ENCODE results near the gene UQCRHL. TPM values are rescaled to one million over a fixed set of nuclear protein-coding genes. Genes with fewer than 3 reads are reported as not detected.

The UQCRHL gene
- total and polyA plus RNA-seq, 10 of the 15 experiments (the other 5 are each of a cell fraction or from before 2014, with no cell fraction given), result 1.4 to 17.3 (median 5.7) TPM

DNA sequence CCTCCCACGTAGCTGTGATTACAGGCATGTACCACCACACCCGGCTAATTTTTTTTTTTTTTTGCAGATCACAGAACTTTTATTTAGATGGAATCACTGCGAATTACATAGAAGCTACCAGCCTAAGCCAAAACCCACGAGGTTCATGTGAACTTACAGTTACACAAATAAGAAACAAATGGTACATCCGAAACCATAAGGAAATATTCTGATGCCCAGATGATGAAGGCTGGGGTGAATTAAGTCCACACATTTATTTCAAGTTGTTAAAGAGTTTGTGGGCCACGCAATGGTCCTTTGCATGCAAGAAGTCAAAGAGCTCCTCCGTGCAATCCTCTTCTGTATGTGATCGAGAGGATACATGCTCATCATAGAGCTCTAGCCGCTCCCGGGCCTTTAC lies 328 bp downstream of the UQCRHL start (continued):
- no peak for TF ChIP-seq ZNF592 (IDR thresholded peaks at IDR 0.05)
- no peak for TF ChIP-seq MEF2A (IDR thresholded peaks at IDR 0.05; ENCODE audit: insufficient read depth, low read depth, low read length)

DNA sequence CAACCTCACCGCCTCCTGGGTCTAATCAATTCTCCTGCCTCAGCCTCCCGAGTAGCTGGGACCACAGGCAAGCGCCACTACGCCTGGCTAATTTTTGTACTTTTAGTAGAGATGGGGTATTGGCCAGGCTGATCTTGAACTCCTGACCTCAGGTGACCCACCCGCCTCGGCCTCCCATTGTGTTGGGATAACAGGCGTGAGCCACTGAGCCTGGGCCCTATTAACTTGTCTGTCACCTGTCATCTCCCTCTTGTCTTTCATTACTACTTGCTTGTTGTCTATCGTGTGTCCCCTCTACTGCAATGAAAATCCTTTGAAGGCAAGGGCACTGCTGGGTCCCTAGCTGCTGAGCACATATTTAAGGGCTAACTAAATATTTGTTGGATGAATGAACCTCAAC lies 3.4 kb downstream of the UQCRHL start:
- Histone ChIP-seq H3K27ac (ENCODE audit: control insufficient read depth, insufficient read depth) (no peak overlapping the region), H3K9me3 (replicated peaks; ENCODE audit: control insufficient read depth, insufficient read depth, low read length) (no peaks in the 10 kb centered on the region), H3K4me1 (ENCODE audit: control insufficient read depth, insufficient read depth, low read length) (no peaks in the 10 kb centered on the region), H4K20me1 (ENCODE audit: control insufficient read depth, insufficient read depth) (no peaks in the 10 kb centered on the region), H3K36me3 (ENCODE audit: control insufficient read depth in 2 of 2, insufficient read depth in 2 of 2, low read length in 1 of 2) (no peaks in the 10 kb centered on the region), H3K79me2 (ENCODE audit: control insufficient read depth, insufficient read depth, low read length) (no peaks in the 10 kb centered on the region), H3K27me3 (replicated peaks in 1 of 2; ENCODE audit: control insufficient read depth in 2 of 2, insufficient read depth in 2 of 2, low read length in 1 of 2) (no peaks in the 10 kb centered on the region), H3K4me3 (no peak overlapping the region), H3K9ac (ENCODE audit: control insufficient read depth, insufficient read depth, low read length) (no peak overlapping the region), H2AFZ (ENCODE audit: control insufficient read depth, low read depth, low read length) (no peak overlapping the region), H3K4me2 (ENCODE audit: control insufficient read depth, insufficient read depth) (no peak overlapping the region)
- intact Hi-C loops (cut with micrococcal nuclease; ENCODE audit: unreplicated experiment), result loop anchor here (5.0 kb wide), 1 partner anchor 203 kb away; no protein-coding TSS in a partner anchor
- 52% methylated on average over 8 of the region's 8 CpGs for WGBS (ENCODE audit: insufficient coverage, insufficient replicate concordance, low lambda C conversion rate, missing lambda C conversion rate)
- in situ Hi-C loops (cut with MboI), result no loop called here
- no peak for ATAC-seq
- ChIA-PET RAD21 (ENCODE audit: unreplicated experiment) (interaction anchor here (1.0 to 2.6 kb wide), 5 partner anchors 11 to 203 kb away, joined by 4 to 10 read pairs (median 6); no protein-coding TSS in a partner anchor), POLR2A (no interaction called here), CTCF (interaction anchor here (0.6 to 2.8 kb wide), 20 partner anchors 9 to 372 kb away, joined by 3 to 17 read pairs (median 4); no protein-coding TSS in a partner anchor), SMC1A (ENCODE audit: uncharacterized antibody, unreplicated experiment) (interaction anchor here (0.6 to 2.2 kb wide), 4 partner anchors 9 to 171 kb away, joined by 3 to 5 read pairs (median 4); no protein-coding TSS in a partner anchor)
- peak; percentile 35 for FAIRE-seq
- no TSS peak for BruUV-seq (replicated peaks)
- no peak for DNase-seq (ENCODE audit: low read depth, low spot score)
- TF ChIP-seq HCFC1 (IDR thresholded peaks at IDR 0.05; ENCODE audit: low read length) (no peak), DPF2 (IDR thresholded peaks at IDR 0.05) (no peak), E2F4 (IDR thresholded peaks at IDR 0.05; ENCODE audit: low read depth, low read length) (no peak), KAT2A (conservative IDR thresholded peaks at IDR 0.05; ENCODE audit: control insufficient read depth, low read depth, low read length) (no peak), RUNX3 (IDR thresholded peaks at IDR 0.05; ENCODE audit: low read length) (no peak), BMI1 (IDR thresholded peaks at IDR 0.05; ENCODE audit: borderline replicate concordance) (no peak), SMAD5 (IDR thresholded peaks at IDR 0.05; ENCODE audit: low read depth) (no peak), SP1 (IDR thresholded peaks at IDR 0.05; ENCODE audit: low read depth, low read length) (no peak), YY1 (IDR thresholded peaks at IDR 0.05; ENCODE audit: low read depth, low read length) (no peak), PAX5 (IDR thresholded peaks at IDR 0.05; ENCODE audit: borderline replicate concordance, low read depth, low read length) (no peak)
- TF ChIP-seq, protein P1, sequence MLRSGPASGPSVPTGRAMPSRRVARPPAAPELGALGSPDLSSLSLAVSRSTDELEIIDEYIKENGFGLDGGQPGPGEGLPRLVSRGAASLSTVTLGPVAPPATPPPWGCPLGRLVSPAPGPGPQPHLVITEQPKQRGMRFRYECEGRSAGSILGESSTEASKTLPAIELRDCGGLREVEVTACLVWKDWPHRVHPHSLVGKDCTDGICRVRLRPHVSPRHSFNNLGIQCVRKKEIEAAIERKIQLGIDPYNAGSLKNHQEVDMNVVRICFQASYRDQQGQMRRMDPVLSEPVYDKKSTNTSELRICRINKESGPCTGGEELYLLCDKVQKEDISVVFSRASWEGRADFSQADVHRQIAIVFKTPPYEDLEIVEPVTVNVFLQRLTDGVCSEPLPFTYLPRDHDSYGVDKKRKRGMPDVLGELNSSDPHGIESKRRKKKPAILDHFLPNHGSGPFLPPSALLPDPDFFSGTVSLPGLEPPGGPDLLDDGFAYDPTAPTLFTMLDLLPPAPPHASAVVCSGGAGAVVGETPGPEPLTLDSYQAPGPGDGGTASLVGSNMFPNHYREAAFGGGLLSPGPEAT (IDR thresholded peaks at IDR 0.05; ENCODE audit: low read depth), result no peak
